CD14-positive monocyte (primary cell): ENCODE data around the gene PCDH15. TPM values are rescaled to one million over a fixed set of nuclear protein-coding genes. Genes with fewer than 3 reads are reported as not detected.

ENCODE experiments used
- DNase-seq, 3 donors: peaks; one replicate each; pipeline ENCODE4 v3.0.0-alpha.2; 2011 to 2022
- H2AFZ ChIP-seq: 2 replicates; pipeline ENCODE4 v1.6.0; 2012; ENCODE audit warnings: mild to moderate bottlenecking, low read depth, low read length, inconsistent platforms; ENCODE audit not compliant: insufficient read depth, poor library complexity, severe bottlenecking
- H3K27ac ChIP-seq, 2 donors: 1 replicate in 1 of 2; 2 replicates in 1 of 2; pipeline ENCODE4 v1.5.1; 2012 to 2013; ENCODE audit warnings: low read length in 2 of 2, control low read depth in 1 of 2, inconsistent platforms in 1 of 2, low read depth in 1 of 2, mild to moderate bottlenecking in 1 of 2
- H3K27me3 ChIP-seq, 2 donors: one replicate each; pipeline versions ENCODE4 v1.6.0 to v1.6.1; 2011 to 2013; ENCODE audit warnings: low read length in 2 of 2; ENCODE audit not compliant: control insufficient read depth in 2 of 2, insufficient read depth in 2 of 2
- H3K36me3 ChIP-seq, 2 donors: replicated peaks in 1 of 2; 1 replicate in 1 of 2; 2 replicates in 1 of 2; pipeline versions ENCODE4 v1.5.1 to v1.6.1; 2012 to 2013; ENCODE audit warnings: low read length in 2 of 2, control low read depth in 1 of 2, inconsistent platforms in 1 of 2, mild to moderate bottlenecking in 1 of 2; ENCODE audit not compliant: insufficient read depth in 2 of 2, control insufficient read depth in 1 of 2
- H3K4me1 ChIP-seq, 2 donors: 1 replicate in 1 of 2; 2 replicates in 1 of 2; pipeline versions ENCODE4 v1.5.1 to v1.6.1; 2012 to 2013; ENCODE audit warnings: low read length in 2 of 2, control low read depth in 1 of 2, inconsistent platforms in 1 of 2, mild to moderate bottlenecking in 1 of 2, moderate library complexity in 1 of 2; ENCODE audit not compliant: insufficient read depth in 2 of 2, control insufficient read depth in 1 of 2
- H3K4me2 ChIP-seq: replicated peaks from 2 replicates; pipeline ENCODE3; 2012; ENCODE audit warnings: low read length, moderate library complexity, mild to moderate bottlenecking; ENCODE audit not compliant: poor library complexity, severe bottlenecking; ENCODE audit errors: extremely low read depth
- H3K4me3 ChIP-seq, 3 experiments: fragments of 200-600 bp in 1 of 3; sonication (generic) in 1 of 3; replicated peaks in 1 of 3; 1 replicate in 2 of 3; 2 replicates in 1 of 3; pipeline ENCODE4 v1.5.1; 2011 to 2013; ENCODE audit warnings: low read length in 3 of 3, mild to moderate bottlenecking in 3 of 3, control low read depth in 2 of 3, low read depth in 2 of 3, inconsistent platforms in 1 of 3, moderate library complexity in 1 of 3
- H3K79me2 ChIP-seq: 2 replicates; pipeline ENCODE4 v1.6.0; 2012; ENCODE audit warnings: mild to moderate bottlenecking, control low read depth, inconsistent platforms, low read length, moderate library complexity; ENCODE audit not compliant: insufficient read depth
- H3K9ac ChIP-seq: 2 replicates; pipeline ENCODE4 v1.6.0; 2017; ENCODE audit warnings: low read length, mild to moderate bottlenecking; ENCODE audit not compliant: insufficient read depth, poor library complexity, severe bottlenecking
- H3K9me3 ChIP-seq, 2 donors: replicated peaks in 1 of 2; 1 replicate in 1 of 2; 2 replicates in 1 of 2; pipeline versions ENCODE4 v1.5.1 to v1.6.1; 2012 to 2013; ENCODE audit warnings: low read length in 2 of 2, control low read depth in 1 of 2; ENCODE audit not compliant: control insufficient read depth in 1 of 2, insufficient read depth in 1 of 2
- H4K20me1 ChIP-seq: 2 replicates; pipeline ENCODE4 v1.6.0; 2012; ENCODE audit warnings: mild to moderate bottlenecking, low read length, control low read depth, moderate library complexity; ENCODE audit not compliant: insufficient read depth
- H3K27ac Mint-ChIP-seq, 7 donors: one replicate each; pipeline ENCODE4 v1.8.0; 2020; ENCODE audit warnings: mild to moderate bottlenecking in 7 of 7, mixed read lengths in 7 of 7, moderate library complexity in 6 of 7, inconsistent platforms in 2 of 7
- H3K27me3 Mint-ChIP-seq, 3 donors: one replicate each; pipeline ENCODE4 v1.8.0; 2021 to 2022; ENCODE audit warnings: low read depth in 3 of 3, mild to moderate bottlenecking in 3 of 3, mixed read lengths in 3 of 3, moderate library complexity in 3 of 3, inconsistent platforms in 1 of 3
- H3K36me3 Mint-ChIP-seq, 2 donors: one replicate each; pipeline ENCODE4 v1.8.0; 2020; ENCODE audit warnings: mixed read lengths in 2 of 2, inconsistent platforms in 1 of 2, mild to moderate bottlenecking in 1 of 2
- H3K4me1 Mint-ChIP-seq: one replicate; pipeline ENCODE4 v1.8.0; 2020; ENCODE audit warnings: mild to moderate bottlenecking, mixed read lengths
- H3K4me3 Mint-ChIP-seq, 2 donors: one replicate each; pipeline ENCODE4 v1.8.0; 2020; ENCODE audit warnings: mild to moderate bottlenecking in 2 of 2, mixed read lengths in 2 of 2, moderate library complexity in 1 of 2
- H3K9me3 Mint-ChIP-seq, 7 donors: one replicate each; pipeline ENCODE4 v1.8.0; 2020 to 2022; ENCODE audit warnings: mixed read lengths in 7 of 7, mild to moderate bottlenecking in 6 of 7, moderate library complexity in 6 of 7, inconsistent platforms in 2 of 7
- CTCF ChIP-seq: fragments of 200-600 bp; IDR thresholded peaks from one replicate; pipeline ENCODE4 v1.8.0; 2022; ENCODE audit warnings: antibody characterized with exemption, mild to moderate bottlenecking
- WGBS: methylation state at CpG from one replicate; pipeline ENCODE4 v1.1.5; 2013; ENCODE audit warnings: missing lambda C conversion rate; ENCODE audit not compliant: insufficient coverage; 5-methylcytosine and 5-hydroxymethylcytosine counted together
- intact Hi-C, 2 donors: fragments of 100-400 bp; cut with micrococcal nuclease; formaldehyde crosslinking; loops; one replicate each; pipeline versions ENCODE4 v1.15.0 to v1.15.1; 2023
- polyA plus RNA-seq, 3 donors: library from polyadenylated mRNA; depleted of rRNA in 1 of 3; unstranded in 2 of 3; stranded (reverse) in 1 of 3; fragments of 300-500 nt in 2 of 3; fragments of >200 nt in 1 of 3; fragmentation: Illumina TruSeq in 2 of 3; gene quantifications; 1 replicate in 2 of 3; 2 replicates in 1 of 3; pipeline ENCODE4 v1.2.3, GENCODE V29; 2012 to 2021

Gene PCDH15
- polyA plus RNA-seq, 3 donors: not detected

GRCh38 chr10:54009672-54010071 lies 791.4 kb downstream of the PCDH15 start:
- Mint-ChIP-seq H3K27me3 (peaks cover 0 to 2% (median 0%) of the 10 kb centered on the region in 3 donors), H3K27ac (no peak overlapping the region), H3K36me3 (no peaks in the 10 kb centered on the region), H3K4me1 (no peaks in the 10 kb centered on the region), H3K9me3 (peaks cover 0 to 11% (median 4%) of the 10 kb centered on the region in 7 donors), H3K4me3 (no peak overlapping the region)
- Histone ChIP-seq H3K4me3 (no peak overlapping the region), H3K9ac (no peak overlapping the region), H3K79me2 (no peaks in the 10 kb centered on the region), H3K9me3 (peaks cover 6 to 18% of the 10 kb centered on the region in 2 donors), H3K4me2 (no peak overlapping the region), H4K20me1 (no peaks in the 10 kb centered on the region), H2AFZ (no peak overlapping the region), H3K27ac (no peak overlapping the region), H3K27me3 (no peaks in the 10 kb centered on the region), H3K4me1 (no peaks in the 10 kb centered on the region), H3K36me3 (no peaks in the 10 kb centered on the region)
- intact Hi-C loops: no loop called here
- WGBS: 94% methylated on average over 3 of the region's 3 CpGs
- DNase-seq: no peak
- no peak for TF ChIP-seq CTCF

- TF ChIP-seq CTCF: no peak
- Mint-ChIP-seq H3K4me1 (no peaks in the 10 kb centered on the region), H3K27me3 (peaks cover 0 to 2% (median 0%) of the 10 kb centered on the region in 3 donors), H3K36me3 (no peaks in the 10 kb centered on the region), H3K27ac (no peak overlapping the region), H3K9me3 (peaks cover 0 to 2% (median 0%) of the 10 kb centered on the region in 7 donors), H3K4me3 (no peak overlapping the region)
- no peaks in the 10 kb centered on the region for H3K36me3 ChIP-seq
- H3K9ac ChIP-seq: no peak overlapping the region
- no peak overlapping the region for H3K4me2 ChIP-seq
- no peak overlapping the region for H2AFZ ChIP-seq
- no CpG with 5 or more reads among the region's 1 CpG for WGBS
- no peak overlapping the region for H3K4me3 ChIP-seq
- H3K9me3 ChIP-seq: no peaks in the 10 kb centered on the region
- intact Hi-C loops: no loop called here
- no peaks in the 10 kb centered on the region for H3K27me3 ChIP-seq
- H3K79me2 ChIP-seq: no peaks in the 10 kb centered on the region
- DNase-seq: no peak
- no peak overlapping the region for H3K27ac ChIP-seq
- no peaks in the 10 kb centered on the region for H4K20me1 ChIP-seq
- no peaks in the 10 kb centered on the region for H3K4me1 ChIP-seq
These were observed 799.0 kb downstream of the PCDH15 start for GRCh38 chr10:54002077-54002476.
